Mesodermal cell (in vitro differentiated cells): ENCODE data around the gene DOK7.

Experiments used
- H3K27ac ChIP-seq: 2 replicates; pipeline ENCODE4 v1.7.0; 2013; ENCODE audit warnings: mild to moderate bottlenecking, low read depth, low read length, moderate library complexity; ENCODE audit not compliant: severe bottlenecking
- H3K36me3 ChIP-seq: 2 replicates; pipeline ENCODE4 v1.7.1; 2013; ENCODE audit warnings: mild to moderate bottlenecking, low read length, moderate library complexity; ENCODE audit not compliant: control insufficient read depth, insufficient read depth
- H3K4me1 ChIP-seq: one replicate; pipeline ENCODE4 v1.7.1; 2013; ENCODE audit warnings: mild to moderate bottlenecking, low read length; ENCODE audit not compliant: insufficient read depth, control insufficient read depth, poor library complexity, severe bottlenecking
- H3K4me3 ChIP-seq: 2 replicates; pipeline ENCODE4 v1.7.0; 2013; ENCODE audit warnings: low read length, control low read depth, mild to moderate bottlenecking; ENCODE audit not compliant: insufficient read depth, poor library complexity, severe bottlenecking; ENCODE audit errors: extremely low read depth
- H3K9me3 ChIP-seq: 2 replicates; pipeline ENCODE4 v1.7.1; 2013; ENCODE audit warnings: mild to moderate bottlenecking, low read length, moderate library complexity; ENCODE audit not compliant: control insufficient read depth
- WGBS, 2 experiments: methylation state at CpG; one replicate each; pipeline ENCODE4 v1.1.5; 2013; ENCODE audit warnings: missing lambda C conversion rate in 2 of 2; ENCODE audit not compliant: insufficient coverage in 2 of 2; 5-methylcytosine and 5-hydroxymethylcytosine counted together

The DOK7 gene

DNA sequence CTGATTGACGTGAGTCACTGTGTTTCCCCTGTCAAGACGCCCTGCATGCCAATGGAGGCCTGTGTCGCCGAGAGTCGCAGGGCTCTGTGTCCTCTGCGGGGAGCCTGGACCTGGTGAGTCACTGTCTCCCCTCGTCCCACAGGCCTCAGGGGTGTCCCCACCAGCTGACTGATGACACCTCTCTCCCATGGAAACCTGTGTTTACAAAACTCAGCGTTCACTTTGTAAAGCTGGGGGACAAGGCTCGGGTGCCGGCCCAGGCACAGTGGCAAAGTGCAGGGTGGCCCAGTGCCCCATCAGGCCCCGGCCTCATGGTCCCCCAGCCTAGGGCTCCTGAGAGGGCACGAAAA lies 42.5 kb upstream of the DOK7 start:
- H3K27ac ChIP-seq = peak overlapping the region; percentile 29
- H3K4me3 ChIP-seq = no peak overlapping the region
- WGBS, 2 experiments = 83 to 90% methylated on average over 11 to 12 of the region's 12 CpGs
- peaks cover 27% of the 10 kb centered on the region for H3K36me3 ChIP-seq
- peaks cover 12% of the 10 kb centered on the region for H3K4me1 ChIP-seq
- no peaks in the 10 kb centered on the region for H3K9me3 ChIP-seq

DNA sequence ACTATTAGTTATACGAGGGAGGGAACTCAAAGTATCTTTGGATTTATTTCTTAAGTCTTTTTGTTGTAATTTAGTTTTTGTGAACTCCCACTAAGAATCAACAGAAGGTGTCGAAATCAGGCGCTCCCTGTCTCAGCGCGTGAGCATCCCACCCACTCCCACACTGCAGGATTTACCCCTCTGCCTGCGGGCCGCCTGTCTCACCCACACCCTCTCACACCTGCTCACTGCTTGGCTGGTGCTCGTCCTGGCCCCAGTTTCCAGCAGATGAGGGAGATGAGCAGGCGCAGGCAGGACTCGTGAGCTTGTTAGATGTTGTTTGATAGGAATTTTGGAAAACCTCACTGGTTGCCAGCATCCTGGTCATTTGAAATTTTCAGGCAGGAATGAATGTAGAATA lies 42.1 kb upstream of the DOK7 start:
- peaks cover 12% of the 10 kb centered on the region for H3K4me1 ChIP-seq
- 100% methylated on average over 3 of the region's 10 CpGs; no CpG with 5 or more reads in 1 of the 2 experiments for WGBS, 2 experiments
- no peak overlapping the region for H3K27ac ChIP-seq
- no peak overlapping the region for H3K4me3 ChIP-seq
- H3K9me3 ChIP-seq = no peaks in the 10 kb centered on the region
- peaks cover 27% of the 10 kb centered on the region for H3K36me3 ChIP-seq

DNA sequence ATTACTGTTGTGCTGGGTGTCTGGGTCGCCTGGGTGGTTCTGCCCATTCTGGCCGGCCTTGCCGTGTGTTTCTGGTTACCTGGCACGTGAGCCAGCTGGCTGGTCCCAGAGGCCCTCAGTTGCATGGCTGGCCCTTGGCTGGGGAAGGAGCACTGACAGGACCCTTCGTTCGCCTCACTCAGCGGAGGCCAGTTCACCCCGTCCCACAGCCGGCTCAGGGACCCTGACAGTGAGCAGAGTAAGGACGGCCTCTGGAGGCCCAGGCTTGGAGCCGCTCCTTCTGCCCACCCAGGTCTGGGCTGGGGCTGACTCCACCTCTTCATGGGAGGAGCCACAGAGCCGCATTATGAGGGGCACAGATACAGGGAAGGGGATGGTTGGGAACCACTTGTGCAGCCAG lies 41.6 kb upstream of the DOK7 start:
- H3K36me3 ChIP-seq = peaks cover 27% of the 10 kb centered on the region
- no peak overlapping the region for H3K27ac ChIP-seq
- H3K9me3 ChIP-seq = no peaks in the 10 kb centered on the region
- H3K4me1 ChIP-seq = peaks cover 12% of the 10 kb centered on the region
- WGBS, 2 experiments = 76 to 81% methylated on average over 11 to 12 of the region's 12 CpGs
- no peak overlapping the region for H3K4me3 ChIP-seq

DNA sequence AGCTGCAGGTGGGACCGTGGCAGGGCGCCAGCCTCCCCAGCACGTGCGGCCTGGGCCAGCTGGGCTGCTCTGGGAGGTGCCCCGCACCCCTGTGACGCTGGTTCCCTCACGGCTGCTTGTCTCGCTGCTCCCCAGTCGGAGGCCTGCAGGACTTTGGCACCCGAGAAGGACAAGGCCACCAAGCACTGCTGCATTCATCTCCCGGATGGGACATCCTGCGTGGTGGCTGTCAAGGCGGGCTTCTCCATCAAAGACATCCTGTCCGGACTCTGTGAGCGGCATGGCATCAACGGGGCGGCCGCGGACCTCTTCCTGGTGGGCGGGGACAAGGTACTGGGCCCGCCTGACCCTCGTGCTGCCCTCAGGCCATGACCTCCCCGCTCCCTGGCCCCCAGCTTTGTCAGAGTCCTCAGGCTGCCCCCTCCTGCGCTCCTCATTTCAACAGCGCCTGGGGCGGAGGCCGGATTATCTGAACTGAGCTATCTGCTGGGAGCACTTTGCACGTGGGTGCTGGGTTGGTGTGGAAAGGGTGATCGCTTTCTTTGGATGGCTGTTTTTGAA lies 40.8 kb upstream of the DOK7 start:
- peaks cover 27% of the 10 kb centered on the region for H3K36me3 ChIP-seq
- 94% methylated on average over 23 to 29 of the region's 29 CpGs for WGBS, 2 experiments

DNA sequence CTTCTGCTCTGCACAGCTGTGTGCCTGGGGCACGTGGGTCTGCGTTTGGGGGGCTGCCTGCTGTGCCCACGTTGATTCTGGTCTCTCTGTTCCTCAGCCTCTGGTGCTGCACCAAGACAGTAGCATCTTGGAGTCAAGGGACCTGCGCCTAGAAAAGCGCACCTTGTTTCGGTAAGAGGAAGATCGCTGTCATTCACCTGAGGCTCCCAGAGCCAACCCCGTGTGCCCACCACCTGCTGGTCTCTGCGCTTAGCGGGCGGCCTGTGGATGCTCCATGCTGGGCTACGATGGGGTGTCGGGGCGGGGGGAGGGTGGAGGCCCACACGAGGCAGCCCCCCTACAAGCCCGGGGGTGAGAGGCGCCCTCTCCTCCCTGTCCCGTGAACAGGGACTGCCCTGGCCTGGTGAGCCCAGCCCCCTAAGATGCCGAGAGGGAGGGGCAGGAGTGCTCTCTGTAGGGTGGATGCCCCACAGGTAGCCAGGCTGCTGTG lies 40.3 kb upstream of the DOK7 start:
- H3K4me1 ChIP-seq = peaks cover 12% of the 10 kb centered on the region
- no peak overlapping the region for H3K27ac ChIP-seq
- H3K36me3 ChIP-seq = peaks cover 22% of the 10 kb centered on the region
- no peak overlapping the region for H3K4me3 ChIP-seq
- no peaks in the 10 kb centered on the region for H3K9me3 ChIP-seq
- WGBS, 2 experiments = 88 to 93% methylated on average over 17 to 19 of the region's 19 CpGs

More for the DNA sequence above, 40.8 kb upstream of the DOK7 start:
- peaks cover 12% of the 10 kb centered on the region for H3K4me1 ChIP-seq
- H3K4me3 ChIP-seq = no peak overlapping the region
- H3K9me3 ChIP-seq = no peaks in the 10 kb centered on the region
- no peak overlapping the region for H3K27ac ChIP-seq

DNA sequence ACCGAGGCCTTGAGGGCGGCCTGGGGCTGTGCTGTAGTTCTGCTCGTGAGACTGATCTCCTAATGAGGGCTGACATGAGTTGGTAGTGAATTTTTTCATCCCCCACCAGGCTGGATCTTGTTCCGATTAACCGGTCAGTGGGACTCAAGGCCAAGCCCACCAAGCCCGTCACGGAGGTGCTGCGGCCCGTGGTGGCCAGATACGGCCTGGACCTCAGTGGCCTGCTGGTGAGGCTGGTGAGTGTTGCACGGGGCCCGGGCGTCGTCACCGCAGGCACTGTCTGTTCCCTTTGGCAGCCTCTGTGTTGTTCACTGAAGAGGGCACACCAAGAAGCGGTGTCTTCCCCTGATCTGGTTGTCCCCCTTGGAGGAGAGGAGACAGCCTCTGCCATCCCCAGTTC lies 39.7 kb upstream of the DOK7 start:
- H3K27ac ChIP-seq = no peak overlapping the region
- peaks cover 22% of the 10 kb centered on the region for H3K36me3 ChIP-seq
- no peak overlapping the region for H3K4me3 ChIP-seq
- H3K4me1 ChIP-seq = peaks cover 12% of the 10 kb centered on the region
- no peaks in the 10 kb centered on the region for H3K9me3 ChIP-seq
- 92 to 96% methylated on average over 15 to 16 of the region's 16 CpGs for WGBS, 2 experiments

DNA sequence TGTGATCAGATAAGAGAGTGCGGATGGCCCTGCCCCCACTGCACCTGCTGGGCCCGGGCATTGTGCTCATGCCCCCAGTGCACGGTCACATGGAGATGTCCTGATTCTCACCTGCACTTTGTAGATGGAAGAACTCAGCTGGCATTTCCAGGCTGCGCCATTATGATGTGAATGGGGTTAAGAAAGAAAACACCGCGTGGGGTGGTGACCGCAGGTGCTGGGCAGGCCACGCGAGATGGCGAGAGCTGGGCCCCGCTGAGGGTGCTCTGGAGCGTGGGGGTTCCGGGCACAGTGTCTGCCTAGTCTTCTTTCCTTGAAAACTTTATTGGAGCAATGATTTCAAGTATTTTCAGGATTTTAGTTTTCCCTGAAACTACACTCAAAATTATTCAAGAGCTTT lies 39.2 kb upstream of the DOK7 start:
- WGBS, 2 experiments = 93 to 96% methylated on average over 13 of the region's 13 CpGs
- Histone ChIP-seq H3K4me1 (peaks cover 12% of the 10 kb centered on the region), H3K27ac (no peak overlapping the region), H3K36me3 (peaks cover 24% of the 10 kb centered on the region), H3K4me3 (no peak overlapping the region), H3K9me3 (no peaks in the 10 kb centered on the region)

DNA sequence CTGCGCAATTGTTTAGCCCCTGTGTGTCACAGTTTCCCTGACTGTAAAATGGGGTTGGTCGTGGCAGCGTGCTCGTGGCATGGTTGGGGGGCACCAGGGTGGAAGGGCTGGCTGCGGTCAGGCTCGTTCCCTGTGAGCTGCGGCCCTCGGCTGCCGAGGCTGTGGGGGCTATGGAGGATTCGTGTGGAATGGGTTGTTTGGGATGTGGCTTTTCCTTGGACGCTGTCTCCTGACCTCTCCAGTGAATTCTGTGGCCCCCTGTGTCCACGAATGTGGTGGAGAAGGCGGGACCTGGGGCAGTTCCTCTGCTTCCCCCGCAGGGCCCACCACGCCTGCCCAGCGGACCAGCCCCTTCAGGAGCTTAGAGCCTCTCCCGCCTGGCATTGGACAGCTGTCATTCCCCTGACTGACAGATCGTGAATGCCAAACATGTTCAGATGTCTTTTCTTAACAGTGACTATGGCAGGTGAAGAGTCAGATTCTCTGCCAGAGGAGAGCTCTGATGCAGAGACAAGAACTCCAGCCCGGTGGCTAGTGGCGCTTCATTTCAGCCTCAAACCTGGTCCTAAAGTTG lies 38.5 kb upstream of the DOK7 start:
- H3K27ac ChIP-seq = no peak overlapping the region
- peaks cover 31% of the 10 kb centered on the region for H3K36me3 ChIP-seq
- H3K4me3 ChIP-seq = no peak overlapping the region
- H3K4me1 ChIP-seq = peaks cover 7% of the 10 kb centered on the region
- H3K9me3 ChIP-seq = no peaks in the 10 kb centered on the region
- WGBS, 2 experiments = 91 to 94% methylated on average over 13 to 14 of the region's 20 CpGs

DNA sequence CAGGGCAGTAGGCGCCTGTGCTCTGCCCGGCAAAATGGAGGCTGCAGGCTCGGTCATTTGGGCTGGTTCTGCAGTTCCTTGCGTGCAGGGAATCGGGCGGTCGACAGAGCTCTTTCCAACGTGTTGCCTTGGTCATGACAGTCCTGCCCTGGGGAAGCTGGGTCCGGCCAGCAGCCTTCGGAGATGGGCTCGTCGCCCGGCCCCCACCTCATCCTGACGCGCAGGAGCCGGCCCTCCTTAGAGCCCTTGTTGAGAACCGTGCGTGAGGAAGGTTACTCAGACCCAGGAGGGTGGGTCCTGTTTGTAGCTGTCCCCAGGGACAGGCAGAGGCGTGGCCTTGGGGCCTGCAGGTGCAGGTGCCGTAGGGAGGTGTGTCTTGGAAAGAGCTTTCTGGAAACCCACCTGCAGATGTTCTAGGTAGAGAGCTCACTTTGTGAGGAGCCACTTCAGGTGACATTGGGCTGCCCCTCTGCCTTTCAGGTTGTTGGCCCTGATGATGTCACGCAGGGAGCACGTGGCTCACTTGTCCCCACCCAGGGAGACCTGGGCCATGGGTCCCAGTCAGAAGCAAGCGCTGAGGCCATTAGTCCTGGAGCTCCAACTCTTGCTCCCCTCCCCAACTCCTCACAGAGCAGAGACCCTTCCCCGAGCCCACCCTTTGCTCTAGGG lies 36.5 kb upstream of the DOK7 start:
- 93% methylated on average over 20 to 24 of the region's 24 CpGs for WGBS, 2 experiments
- no peaks in the 10 kb centered on the region for H3K4me1 ChIP-seq

DNA sequence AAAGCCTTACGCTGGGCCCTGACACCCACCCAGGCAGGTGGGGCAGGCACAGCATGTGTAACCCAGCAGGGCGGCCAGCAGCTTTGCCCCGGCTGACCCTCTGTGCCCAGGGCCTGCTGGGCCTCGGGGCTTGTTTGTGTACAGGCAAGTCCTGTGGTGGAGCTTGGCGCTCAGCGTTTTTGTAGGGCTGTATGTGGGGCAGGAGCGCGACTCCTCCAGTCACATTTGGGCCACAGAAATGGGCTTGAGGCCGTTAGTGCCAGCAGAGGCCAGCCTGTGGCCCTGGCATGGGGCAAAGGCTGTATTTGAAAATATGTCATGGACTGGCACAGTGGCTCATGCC lies 36.0 kb upstream of the DOK7 start:
- Histone ChIP-seq H3K36me3 (peaks cover 35% of the 10 kb centered on the region), H3K9me3 (no peaks in the 10 kb centered on the region), H3K27ac (no peak overlapping the region), H3K4me3 (no peak overlapping the region), H3K4me1 (no peaks in the 10 kb centered on the region)
- WGBS, 2 experiments = 97 to 100% methylated on average over 8 to 9 of the region's 9 CpGs

More for the DNA sequence above, 36.5 kb upstream of the DOK7 start:
- peaks cover 35% of the 10 kb centered on the region for H3K36me3 ChIP-seq
- no peak overlapping the region for H3K4me3 ChIP-seq
- no peak overlapping the region for H3K27ac ChIP-seq
- no peaks in the 10 kb centered on the region for H3K9me3 ChIP-seq
